ENCODE data around the gene RSKR.

DNA sequence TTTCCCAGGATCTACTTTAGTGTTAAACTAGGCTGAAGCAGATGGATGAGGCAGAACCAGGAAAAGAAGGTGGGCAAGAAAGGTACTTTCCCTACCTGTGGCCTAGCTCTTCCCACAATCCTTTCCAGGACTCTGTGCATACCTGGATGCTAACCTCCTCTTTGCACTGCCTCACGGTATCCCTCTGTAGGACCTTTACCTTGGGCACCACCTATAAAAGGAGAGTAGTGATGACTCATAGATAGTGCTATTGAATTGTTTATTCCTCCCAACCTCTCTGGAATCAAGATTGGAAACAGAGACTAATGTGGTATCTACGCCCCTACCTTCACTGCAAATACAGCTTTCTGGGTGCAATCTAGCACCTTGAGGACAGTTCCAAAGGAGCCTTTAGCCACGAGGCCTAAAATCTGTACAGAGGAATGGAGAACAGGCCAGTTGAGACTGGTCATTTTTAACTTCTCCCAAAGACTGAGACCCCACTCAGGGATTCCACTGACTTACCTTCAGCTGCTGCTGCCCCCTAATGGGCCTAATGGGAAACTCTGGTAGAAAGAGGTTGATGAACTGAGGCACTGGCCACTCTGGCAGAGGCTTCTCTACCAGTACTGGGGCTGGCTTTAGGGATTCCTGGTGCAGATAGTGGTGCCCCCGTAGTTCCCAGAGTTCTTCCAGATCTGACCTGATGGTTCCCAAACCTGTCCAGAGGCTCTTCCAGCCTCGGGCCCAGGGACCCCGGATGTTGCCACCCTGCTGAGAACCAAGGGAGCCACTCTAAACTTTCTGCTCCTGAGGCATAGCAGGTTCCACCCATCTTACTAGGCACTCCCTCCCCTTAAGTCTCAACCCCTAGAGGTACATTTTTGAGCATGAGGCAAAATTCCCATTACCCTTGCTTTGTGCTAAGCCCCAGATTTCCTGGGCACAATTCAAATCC lies 781 bp downstream of the RSKR start:
- TF ChIP-seq, protein P1, sequence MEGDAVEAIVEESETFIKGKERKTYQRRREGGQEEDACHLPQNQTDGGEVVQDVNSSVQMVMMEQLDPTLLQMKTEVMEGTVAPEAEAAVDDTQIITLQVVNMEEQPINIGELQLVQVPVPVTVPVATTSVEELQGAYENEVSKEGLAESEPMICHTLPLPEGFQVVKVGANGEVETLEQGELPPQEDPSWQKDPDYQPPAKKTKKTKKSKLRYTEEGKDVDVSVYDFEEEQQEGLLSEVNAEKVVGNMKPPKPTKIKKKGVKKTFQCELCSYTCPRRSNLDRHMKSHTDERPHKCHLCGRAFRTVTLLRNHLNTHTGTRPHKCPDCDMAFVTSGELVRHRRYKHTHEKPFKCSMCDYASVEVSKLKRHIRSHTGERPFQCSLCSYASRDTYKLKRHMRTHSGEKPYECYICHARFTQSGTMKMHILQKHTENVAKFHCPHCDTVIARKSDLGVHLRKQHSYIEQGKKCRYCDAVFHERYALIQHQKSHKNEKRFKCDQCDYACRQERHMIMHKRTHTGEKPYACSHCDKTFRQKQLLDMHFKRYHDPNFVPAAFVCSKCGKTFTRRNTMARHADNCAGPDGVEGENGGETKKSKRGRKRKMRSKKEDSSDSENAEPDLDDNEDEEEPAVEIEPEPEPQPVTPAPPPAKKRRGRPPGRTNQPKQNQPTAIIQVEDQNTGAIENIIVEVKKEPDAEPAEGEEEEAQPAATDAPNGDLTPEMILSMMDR (IDR thresholded peaks at IDR 0.05; ENCODE audit: low read depth, low read length, poor library complexity, severe bottlenecking) = peak; percentile 84
- TF ChIP-seq EZH2phosphoT487 (IDR thresholded peaks at IDR 0.05; ENCODE audit: borderline replicate concordance, low read length) = no peak
